HG02763 (cell line): ENCODE measurements around the gene FBLN1.
"Not testable (repeated sequence)": the region's sequence is repeated elsewhere in the genome, so short reads cannot be mapped to it uniquely, and the experiment has no call there.

Source experiments
- ATAC-seq: cut with Tn5 transposase; IDR thresholded peaks from one replicate; pipeline ENCODE4 v1.9.1; 2021; ENCODE audit warnings: mild to moderate bottlenecking, moderate library complexity; ENCODE audit not compliant: unreplicated experiment

The FBLN1 gene

GRCh38 chr22:45525480-45525879 is 22.8 kb downstream of the FBLN1 start:
- no peak for ATAC-seq

GRCh38 chr22:45526281-45526680 is 23.6 kb downstream of the FBLN1 start:
- no peak for ATAC-seq

- ATAC-seq: no peak
Measured at GRCh38 chr22:45526768-45527360, 24.2 kb downstream of the FBLN1 start.

DNA sequence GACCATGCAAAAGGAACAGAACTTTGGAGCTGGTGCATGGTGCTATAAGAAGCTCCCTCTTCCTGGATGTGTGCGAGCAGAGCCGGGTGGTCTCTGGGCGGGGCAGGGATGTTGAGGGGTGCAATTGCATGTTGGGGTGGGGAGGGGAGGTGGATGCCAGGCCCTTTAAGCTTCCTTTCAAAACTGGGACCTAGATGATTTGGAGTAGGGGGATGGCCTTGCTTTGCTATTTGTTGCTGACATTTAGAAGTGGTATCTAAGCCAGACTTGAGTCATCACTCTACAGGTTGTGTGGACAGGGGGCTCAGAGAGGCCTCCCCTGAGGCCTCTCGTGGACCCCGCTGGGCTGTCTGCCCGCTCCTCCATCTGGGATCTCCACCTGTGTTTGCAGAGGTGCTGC is 24.8 kb downstream of the FBLN1 start:
- no peak for ATAC-seq

GRCh38 chr22:45528046-45528445 is 25.4 kb downstream of the FBLN1 start:
- ATAC-seq: no peak

DNA sequence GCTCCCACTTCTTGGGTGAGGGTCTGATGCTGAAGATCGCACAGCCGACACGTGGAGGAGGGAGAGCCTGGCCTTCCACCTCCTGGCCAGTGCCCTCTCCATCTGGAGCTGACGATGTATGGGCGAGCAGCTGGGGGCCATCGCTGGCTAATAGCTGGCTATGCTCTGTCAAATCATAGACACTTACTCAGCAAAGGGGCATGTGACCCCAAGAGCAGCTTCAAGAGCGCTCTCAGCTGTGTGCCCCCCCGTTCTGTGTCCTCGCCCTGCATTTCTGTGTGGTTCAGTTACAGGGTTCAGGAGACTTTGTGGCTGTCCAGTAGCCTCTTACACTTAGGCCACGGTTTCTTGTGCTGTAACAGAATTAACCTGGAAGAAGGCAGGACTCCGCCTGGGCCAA is 26.4 kb downstream of the FBLN1 start:
- no peak for ATAC-seq

DNA sequence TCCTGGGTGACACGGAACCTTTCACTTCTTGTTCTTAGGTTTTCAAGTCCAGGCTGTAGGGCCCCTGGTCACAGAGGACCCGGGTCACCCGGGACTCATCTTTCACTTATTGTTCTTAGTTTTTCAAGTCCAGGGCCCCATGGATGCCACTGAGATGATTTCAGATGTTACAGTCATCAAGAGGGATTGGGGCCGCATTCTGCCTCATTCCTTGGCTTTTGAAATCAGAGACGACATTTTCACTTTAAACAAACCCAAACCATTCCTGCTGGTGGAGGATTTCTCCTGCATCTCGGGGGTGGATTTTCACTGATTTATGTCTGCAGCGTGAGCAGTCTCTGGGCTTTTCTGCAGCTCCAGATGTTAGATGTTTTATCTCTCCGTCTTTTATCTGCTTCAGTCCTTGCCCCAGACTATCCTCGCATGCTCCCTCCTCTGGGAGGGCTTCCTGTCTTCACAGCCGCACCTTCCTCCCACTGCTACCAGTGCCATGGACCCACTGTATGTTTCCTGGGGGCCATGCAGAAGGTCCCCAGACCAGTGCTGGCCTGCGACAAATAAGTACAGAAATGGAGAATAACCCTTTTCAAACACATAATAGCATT is 27.4 kb downstream of the FBLN1 start:
- no peak for ATAC-seq

- ATAC-seq: no peak
Measured at GRCh38 chr22:45531441-45532234, 29.0 kb downstream of the FBLN1 start.

DNA sequence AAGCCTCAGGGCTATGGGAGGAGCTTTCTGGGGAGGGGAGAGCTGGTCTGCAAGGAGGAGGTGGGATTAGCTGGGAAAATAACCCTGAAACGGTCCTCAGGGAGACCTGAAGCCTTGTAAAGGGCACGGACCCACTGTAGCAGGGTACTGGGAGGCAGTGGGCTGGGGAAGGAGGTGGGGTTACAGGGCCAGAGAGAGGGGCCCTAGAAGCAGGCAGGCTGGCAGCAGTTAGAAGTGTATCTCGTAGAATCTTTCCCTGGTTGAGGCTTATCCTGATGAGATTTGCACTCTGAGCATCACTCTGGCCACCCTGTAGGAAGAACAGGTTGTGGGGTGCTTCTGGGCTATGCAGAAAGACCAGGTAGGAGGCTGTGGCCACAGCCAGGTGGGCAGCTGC is 29.6 kb downstream of the FBLN1 start:
- ATAC-seq: no peak

- ATAC-seq: no peak
Measured at GRCh38 chr22:45533703-45534102, 31.0 kb downstream of the FBLN1 start.

DNA sequence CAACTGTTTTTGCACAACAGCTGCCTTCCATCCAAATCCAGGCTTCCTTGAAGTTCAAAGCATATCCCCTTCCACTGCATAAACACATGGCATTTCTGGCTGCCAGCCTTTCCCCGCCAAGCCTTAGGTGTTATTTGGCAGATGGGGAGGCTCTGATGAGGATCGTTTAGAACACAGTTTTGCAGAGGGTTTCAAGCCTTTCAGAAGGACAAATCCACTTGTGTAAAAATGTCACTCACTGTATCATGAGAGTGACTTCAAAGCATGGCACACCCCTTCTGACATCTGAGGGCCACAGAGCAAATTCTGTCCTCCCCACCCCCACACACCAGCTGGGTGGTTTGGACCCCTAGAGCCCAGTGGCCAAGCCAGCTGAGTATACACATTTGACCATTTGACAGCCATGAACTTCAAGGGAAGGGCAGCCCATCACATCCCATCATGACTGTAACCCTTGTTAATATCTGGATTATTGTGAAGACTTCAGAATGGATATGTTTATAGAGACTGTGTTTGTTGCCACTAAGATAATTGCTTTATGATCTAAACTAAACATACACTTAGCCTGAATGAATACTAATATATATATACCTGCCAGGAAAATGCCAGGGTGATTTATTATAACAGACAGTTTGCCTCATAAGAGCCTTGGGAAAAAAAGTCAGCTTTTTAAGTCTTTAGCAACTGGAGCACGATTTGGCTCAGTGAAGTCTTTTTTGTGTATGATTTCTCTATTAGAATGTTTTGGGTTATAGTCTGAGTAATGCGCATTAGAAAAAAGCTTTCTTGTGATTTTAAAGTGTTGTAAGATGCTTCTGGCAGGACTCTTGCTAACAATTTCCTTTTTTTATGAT is 31.9 kb downstream of the FBLN1 start:
- no peak for ATAC-seq

GRCh38 chr22:45535290-45535689 is 32.6 kb downstream of the FBLN1 start:
- no peak for ATAC-seq

GRCh38 chr22:45535835-45536234 is 33.2 kb downstream of the FBLN1 start:
- not testable (repeated sequence) for ATAC-seq

GRCh38 chr22:45537734-45538181 is 35.1 kb downstream of the FBLN1 start:
- no peak for ATAC-seq

GRCh38 chr22:45538281-45538680 is 35.6 kb downstream of the FBLN1 start:
- no peak for ATAC-seq

GRCh38 chr22:45540122-45540521 is 37.4 kb downstream of the FBLN1 start:
- no peak for ATAC-seq

GRCh38 chr22:45541382-45541979 is 38.8 kb downstream of the FBLN1 start:
- no peak for ATAC-seq

- no peak for ATAC-seq
Measured at GRCh38 chr22:45542001-45542520, 39.4 kb downstream of the FBLN1 start.

DNA sequence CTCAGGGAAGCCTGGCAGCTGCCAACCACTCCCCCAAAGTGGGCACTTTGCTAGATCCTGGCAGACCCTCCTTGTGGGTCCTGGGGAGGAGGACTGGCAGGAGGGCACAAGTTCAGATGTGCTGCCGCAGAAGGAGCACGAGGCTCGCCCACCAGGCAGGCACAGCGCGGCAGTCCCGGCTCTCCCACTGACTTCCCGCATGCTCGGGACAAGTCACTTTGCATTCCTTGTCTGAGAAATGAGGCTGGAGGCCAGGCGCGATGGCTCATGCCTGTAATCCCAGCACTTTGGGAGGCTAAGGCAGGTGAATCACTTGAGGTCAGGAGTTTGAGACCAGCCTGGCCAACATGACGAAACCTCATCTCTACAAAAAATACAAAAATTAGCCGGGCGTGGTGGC is 40.1 kb downstream of the FBLN1 start:
- ATAC-seq: not testable (repeated sequence)

GRCh38 chr22:45543243-45543642 is 40.6 kb downstream of the FBLN1 start:
- ATAC-seq: no peak
